NCI-H2081 treated with DMSO at 0.1 percent for 48 hours (cell line): ENCODE data around the gene MBP.

Source experiments
- DNase-seq: peaks from one replicate; lab custom pipeline; 2025; lab: John Stamatoyannopoulos, UW

Gene MBP

GRCh38 chr18:77151033-77151771 is 18.6 kb upstream of the MBP start:
- no peak for DNase-seq

DNA sequence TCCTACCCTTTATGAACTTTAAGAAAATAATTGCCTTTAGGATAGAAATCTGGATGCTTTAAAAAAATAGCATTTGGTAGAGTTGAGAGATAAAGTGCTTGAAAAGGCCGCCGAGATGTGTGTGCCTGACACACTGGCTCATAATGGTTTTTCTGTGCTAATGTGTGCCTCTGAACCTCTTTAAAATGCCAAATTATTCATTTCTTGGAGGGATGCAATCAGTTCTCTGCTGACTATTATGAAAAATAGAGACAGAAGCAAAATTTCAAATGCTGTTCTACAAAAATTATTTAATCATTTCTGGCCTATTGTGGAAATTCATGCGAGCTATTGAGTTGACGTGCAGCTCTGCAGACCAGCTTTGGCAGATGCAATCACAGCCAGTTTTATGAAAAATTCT is 18.0 kb upstream of the MBP start:
- no peak for DNase-seq

DNA sequence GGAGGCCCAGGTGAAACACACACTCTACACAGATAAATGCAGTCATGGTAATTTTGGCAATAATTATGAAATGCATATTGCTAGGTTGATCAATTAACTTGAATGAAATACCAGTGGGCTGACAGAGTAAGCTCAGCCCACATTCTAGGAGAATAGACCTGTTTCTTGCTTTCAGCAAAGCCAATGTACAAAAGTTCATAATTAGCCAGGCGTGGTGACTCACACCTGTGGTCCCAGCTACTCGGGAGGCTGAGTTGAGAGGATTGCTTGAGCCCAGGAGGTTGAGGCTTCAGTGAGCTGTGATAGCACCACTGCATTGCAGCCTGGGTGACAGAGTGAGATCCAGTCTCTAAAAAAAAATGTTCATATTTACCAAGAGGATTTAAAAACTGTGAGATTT is 15.7 kb upstream of the MBP start:
- DNase-seq: no peak

- DNase-seq: no peak
These were observed 14.9 kb upstream of the MBP start for GRCh38 chr18:77147418-77147852.

GRCh38 chr18:77146249-77147080 is 13.9 kb upstream of the MBP start:
- no peak for DNase-seq

- DNase-seq: no peak
These were observed 12.8 kb upstream of the MBP start for GRCh38 chr18:77145364-77145901.

DNA sequence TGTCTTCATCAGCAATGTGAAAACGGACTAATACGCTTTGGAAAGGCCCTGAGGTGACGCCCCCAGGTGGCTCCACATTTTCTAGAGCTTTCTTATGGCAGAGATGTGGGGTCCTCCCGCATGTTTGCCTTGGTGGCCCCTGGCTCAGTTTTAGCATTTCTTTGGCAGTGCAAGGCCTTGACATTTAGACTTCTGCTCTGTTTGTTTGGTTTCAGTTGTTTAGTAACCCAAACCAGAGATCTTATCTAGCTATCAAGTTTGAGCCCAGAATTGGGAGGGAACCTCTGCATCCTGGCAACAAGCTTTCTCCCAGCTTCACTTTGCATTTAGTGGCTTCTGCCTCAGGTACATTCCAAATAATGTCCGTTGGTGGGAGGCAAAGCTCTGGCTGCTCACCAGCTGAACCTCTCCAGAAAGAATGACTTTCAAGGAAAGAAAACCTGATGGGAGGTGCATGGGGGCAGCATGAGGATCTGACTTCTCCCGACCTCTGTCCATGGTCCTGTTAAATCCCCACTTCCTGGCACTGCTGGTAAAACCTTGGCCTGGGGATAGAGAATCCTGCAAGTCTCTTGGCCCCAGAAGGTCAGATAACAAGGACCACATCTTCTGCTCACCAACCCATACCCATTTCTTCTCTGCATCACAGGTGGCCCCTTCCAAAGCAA is 12.0 kb upstream of the MBP start:
- DNase-seq: no peak

DNA sequence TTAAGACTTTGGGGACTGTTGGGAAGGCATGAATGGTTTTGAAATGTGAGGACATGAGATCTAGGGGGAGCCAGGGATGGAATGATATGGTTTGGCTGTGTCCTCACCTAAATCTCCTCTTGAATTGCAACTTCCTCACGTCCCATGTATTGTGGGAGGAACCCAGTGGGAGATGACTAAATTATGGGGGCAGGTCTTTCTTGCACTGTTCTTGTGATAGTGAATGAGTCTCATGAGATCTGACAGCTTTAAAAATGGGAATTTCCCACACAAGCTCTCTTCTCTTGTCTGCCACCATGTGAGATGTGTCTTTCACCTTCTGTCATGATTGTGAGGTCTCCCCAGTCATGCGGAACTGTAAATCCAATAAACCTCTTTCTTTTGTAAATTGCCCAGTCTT is 11.5 kb upstream of the MBP start:
- DNase-seq: no peak

DNA sequence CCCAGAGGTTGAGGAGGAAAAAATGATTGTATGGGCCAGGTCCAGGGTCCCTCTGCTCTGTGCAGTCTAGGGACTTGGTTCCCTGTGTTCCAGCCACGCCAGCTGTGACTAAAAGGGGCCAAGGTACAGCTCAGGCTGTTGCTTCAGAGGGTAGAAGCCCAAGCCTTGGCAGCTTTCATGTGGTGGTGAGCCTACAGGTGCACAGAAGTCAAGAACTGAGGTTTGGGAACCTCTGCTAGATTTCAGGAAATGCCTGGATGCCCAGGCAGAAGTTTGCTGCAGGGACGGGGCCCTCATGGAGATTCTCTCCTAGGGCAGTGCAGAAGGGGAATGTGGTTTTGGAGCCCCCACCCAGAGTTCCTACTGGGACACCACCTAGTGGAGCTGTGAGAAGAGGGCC is 10.6 kb upstream of the MBP start:
- DNase-seq: no peak

DNA sequence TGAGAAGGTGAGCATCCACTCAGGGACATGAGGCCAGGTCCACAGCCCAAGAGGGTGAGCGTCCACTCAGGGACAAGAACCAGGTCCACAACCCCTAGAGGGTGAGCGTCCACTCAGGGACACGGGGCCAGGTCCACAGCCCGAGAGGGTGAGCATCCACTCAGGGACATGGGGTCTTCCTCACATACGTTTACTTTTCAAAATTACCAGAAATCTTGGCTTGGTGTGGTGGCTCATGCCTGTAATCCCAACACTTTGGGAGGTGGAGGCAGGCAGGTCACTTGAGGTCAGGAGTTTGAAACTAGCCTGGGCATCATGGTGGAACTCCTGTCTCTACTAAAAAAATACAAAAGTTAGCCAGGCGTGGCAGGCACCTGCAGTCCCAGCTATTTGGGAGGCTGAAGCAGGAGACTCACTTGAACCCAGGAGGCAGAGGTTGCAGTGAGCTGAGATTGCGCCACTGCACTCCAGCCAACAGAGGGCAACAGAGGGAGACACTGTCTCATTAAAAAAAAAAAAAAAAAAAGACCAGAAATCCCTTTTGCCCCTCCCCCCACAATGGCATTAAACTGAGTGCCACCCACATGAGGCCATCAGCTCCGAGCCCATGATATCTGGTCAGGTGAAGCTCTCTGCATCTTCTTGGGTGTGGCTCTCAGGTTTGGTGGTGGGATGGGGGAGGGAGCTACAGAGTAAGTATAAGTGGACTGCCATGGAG is 9.0 kb upstream of the MBP start:
- no peak for DNase-seq

DNA sequence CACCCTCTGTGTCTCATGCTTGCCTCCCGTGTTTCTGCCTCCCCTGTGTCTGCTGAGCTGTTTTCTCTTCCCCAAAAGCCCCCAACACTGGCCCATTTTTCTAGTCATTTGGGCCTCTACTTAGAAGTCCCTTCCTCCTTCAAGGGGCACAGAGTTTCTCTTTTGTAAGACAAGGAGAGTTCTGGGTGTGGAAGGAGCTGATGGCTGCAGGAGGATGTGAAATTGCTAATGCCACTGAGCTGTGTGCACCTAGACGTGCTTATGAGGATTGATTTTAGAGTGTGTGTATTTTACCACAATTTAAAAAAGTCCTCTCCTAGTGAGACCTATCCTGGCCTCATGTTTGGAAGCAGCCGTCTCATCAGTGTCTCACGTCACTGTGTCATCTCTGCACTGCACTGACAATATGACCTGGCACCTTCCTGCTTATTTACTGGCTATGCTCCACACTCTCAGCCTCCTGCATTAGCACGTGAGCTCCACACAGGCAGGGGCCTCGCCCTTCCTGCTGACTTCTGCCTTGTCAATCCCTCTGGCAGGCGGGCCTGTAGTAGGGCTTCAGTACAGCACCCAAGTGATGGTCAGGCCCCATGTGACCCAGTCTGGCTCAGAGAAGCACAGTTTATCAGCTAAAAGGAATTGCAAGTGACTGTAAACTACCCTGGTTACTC is 8.0 kb upstream of the MBP start:
- no peak for DNase-seq

- no peak for DNase-seq
These were observed 7.4 kb upstream of the MBP start for GRCh38 chr18:77140030-77140429.

DNA sequence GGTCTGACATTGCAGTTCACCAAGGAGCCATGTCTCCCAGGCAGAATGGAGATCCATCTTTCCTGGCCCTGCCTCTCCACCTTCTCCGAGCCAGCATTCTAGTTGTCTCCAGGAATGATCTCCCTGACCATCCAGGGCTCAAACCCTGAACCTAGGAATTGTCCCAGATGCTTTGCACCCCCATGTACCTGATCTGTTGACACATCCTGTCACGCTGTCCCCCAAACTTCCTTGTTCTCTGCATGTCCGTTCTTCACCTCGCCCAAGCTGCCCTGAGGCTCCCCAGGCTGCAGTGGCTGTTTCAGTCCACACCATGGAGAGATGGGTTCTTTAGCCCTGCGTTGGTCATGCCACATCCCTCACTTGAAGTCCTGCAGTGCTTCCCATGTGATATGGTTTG is 7.0 kb upstream of the MBP start:
- DNase-seq: no peak

- no peak for DNase-seq
These were observed 5.7 kb upstream of the MBP start for GRCh38 chr18:77138270-77138669.

DNA sequence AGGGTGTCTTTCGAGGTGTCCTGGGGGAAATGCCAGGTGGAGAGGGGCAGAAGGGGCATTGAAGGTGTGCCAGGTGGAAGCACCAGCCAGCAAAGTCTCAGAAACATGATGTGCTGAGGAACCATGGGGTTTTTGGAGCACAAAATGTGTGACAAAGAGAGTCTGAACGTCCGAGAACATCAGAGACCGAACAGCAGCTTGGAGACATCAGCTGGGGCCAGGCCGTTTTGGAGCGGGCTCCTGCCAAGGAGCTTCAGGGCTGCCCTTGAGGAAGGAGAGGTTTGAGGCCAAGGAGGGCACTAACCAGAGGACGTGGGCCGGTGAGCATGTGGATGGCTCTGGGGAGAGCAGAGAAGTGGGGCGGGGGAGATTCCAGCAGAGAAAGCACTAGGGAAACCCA is 5.3 kb upstream of the MBP start:
- no peak for DNase-seq

DNA sequence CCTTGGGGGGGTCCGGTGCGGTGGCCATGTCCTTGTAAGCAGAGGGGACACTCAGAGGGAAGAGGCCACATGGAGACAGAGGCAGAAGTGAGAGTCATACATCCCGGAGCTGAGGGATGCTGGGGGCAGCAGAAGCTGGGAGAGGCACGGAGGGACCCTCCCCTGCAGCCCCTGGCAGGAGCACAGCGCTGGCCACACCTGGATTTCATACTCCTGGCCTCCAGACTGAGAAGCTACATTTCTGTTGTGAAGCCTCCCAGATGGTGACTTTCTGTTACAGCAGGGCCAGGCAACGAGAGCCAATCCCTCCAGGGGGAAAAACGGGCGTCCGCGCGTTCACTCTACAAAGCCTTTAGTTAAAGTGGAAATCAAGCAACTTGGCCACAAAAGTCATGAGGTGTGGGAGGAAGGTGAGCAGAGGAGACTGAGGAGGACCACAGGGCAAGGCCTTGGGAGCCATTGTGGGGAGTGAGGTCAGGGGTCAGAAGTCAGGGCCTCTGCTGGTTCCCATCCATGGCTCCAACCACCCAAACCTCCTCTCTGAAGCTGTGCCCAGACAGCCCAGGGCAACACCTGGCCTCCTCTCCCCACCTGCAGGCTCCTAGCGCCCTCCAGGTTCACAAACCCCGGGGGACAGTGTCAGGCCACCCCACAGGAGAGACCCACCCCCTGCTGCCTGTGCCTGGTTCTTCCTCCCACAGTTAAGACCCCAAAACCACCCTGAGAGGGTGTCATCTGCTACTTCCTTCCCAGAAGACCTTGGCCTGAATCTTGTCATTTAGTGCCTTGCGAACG is 4.5 kb upstream of the MBP start:
- DNase-seq: no peak

DNA sequence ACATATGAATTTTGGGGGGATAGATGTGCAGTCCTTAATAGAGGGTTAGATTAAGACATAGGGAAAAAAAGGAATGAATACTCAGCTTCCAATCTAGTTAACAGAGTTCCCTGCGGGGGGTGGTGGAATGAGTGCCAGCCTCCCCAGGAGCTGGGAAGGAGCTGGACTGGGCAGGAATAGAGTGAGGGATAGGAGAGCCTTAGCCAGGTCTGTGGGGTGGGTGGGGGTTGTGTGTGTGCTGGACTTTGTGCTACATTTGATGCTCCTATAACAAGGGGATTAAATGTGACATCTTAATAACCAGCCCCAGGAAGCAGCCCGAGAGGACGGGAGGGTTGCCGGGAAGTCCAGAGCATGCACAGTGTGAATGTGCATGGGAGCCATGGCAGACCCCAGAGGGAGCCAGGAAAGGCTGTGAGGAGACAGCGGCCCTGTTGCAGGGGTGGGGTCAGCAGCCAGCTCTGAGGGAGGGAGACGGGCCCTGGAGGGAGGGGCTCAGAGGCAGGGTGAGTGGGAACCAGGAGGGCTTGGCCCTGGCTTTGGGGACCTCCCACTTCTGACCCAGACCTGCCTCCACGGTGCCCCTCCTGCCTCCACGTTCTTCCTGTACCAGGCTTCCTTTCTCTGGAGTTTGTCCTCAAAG is 3.6 kb upstream of the MBP start:
- DNase-seq: no peak

DNA sequence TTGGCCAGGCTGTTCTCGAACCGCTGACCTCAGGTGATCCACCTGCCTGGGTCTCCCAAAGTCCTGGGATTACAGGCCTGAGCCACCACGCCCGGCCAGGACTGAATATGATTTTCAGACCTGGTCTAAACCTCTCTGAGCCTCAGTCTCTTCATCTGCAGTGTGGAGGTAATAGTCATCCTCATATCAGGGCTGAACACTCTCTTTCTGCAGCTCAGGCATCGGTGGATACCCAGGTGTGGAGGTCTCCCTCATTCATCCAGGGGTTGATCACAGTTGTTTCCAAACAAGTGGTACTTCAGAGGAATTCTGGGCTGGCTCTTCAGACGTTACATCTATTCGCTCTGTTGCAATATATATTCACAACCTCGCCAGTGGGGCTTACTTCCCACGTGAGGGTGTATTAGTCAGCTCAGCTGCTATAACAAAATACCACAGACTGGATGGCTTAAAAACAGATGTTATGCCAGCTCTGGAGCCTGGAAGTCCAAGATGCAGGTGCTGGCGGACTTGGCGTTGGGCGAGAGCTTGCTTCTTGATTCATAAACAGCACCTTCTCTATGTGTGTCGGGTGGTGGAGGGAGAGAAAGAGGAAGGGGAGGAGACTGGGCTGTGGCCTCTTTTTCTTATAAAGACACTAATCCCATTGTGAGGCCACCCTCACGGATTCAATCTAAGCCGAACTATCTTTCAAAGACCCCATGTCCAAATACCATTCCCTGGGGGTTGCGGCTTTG is 2.9 kb upstream of the MBP start:
- no peak for DNase-seq

DNA sequence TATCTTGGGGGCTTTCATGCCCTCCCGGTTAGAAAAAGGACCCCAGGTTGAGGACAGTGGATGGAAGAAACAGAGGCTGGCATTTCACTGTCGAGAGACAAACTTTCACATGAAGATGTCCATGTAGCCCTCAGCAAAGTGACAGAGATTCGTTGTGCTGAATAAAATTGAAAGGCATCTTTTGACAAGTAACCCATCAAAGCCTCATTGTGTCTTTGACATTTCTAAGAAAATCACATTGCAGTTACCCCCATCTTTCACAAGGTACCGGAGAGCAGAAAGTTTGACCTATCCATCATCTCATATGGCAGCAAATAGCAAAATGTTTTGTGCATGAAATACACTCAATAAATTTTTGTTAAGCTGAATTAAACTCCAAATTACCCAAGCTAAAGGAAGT is 2.0 kb upstream of the MBP start:
- no peak for DNase-seq
